HG02852 (cell line): ENCODE data around the gene TECPR1.

Experiments
- ATAC-seq: cut with Tn5 transposase; IDR thresholded peaks from one replicate; pipeline ENCODE4 v1.9.1; 2021; ENCODE audit warnings: mild to moderate bottlenecking, moderate library complexity; ENCODE audit not compliant: unreplicated experiment

The TECPR1 gene

GRCh38 chr7:98251601-98252424 lies at the start of gene TECPR1:
TSS of gene TECPR1 (minus strand) at chr7:98252232. CDS start at chr7:98246146, 6,086 bp downstream.
- ATAC-seq = peak; percentile 95

GRCh38 chr7:98300595-98301372 lies 48.8 kb upstream of the TECPR1 start:
- no peak for ATAC-seq

GRCh38 chr7:98297626-98298286 lies 45.7 kb upstream of the TECPR1 start:
- ATAC-seq = no peak

GRCh38 chr7:98296833-98297232 lies 44.8 kb upstream of the TECPR1 start:
- no peak for ATAC-seq

- ATAC-seq = no peak
These were observed 43.6 kb upstream of the TECPR1 start for GRCh38 chr7:98295467-98296192.

- ATAC-seq = peak; percentile 68
These were observed 42.9 kb upstream of the TECPR1 start for GRCh38 chr7:98294798-98295382.

- ATAC-seq = no peak
These were observed 42.3 kb upstream of the TECPR1 start for GRCh38 chr7:98294326-98294725.

- ATAC-seq = no peak
These were observed 41.7 kb upstream of the TECPR1 start for GRCh38 chr7:98293746-98294145.

GRCh38 chr7:98293265-98293664 lies 41.2 kb upstream of the TECPR1 start:
- ATAC-seq = no peak

- no peak for ATAC-seq
These were observed 39.7 kb upstream of the TECPR1 start for GRCh38 chr7:98291717-98292116.

- ATAC-seq = no peak
These were observed 37.4 kb upstream of the TECPR1 start for GRCh38 chr7:98289333-98289875.

- no peak for ATAC-seq
These were observed 36.2 kb upstream of the TECPR1 start for GRCh38 chr7:98288064-98288823.

GRCh38 chr7:98287486-98287959 lies 35.5 kb upstream of the TECPR1 start:
- no peak for ATAC-seq

- no peak for ATAC-seq
These were observed 34.9 kb upstream of the TECPR1 start for GRCh38 chr7:98286701-98287485.

- ATAC-seq = no peak
These were observed 34.1 kb upstream of the TECPR1 start for GRCh38 chr7:98286093-98286539.

GRCh38 chr7:98285157-98286092 lies 33.4 kb upstream of the TECPR1 start:
- no peak for ATAC-seq

- no peak for ATAC-seq
These were observed 32.5 kb upstream of the TECPR1 start for GRCh38 chr7:98284335-98285036.
